NCI-H1092 (cell line): ENCODE data around the gene RAD51D.
A peak's percentile ranks its signal among the peaks of the same experiment; 100 is the strongest.
"Not testable (repeated sequence)": the region's sequence is repeated elsewhere in the genome, so short reads cannot be mapped to it uniquely, and the experiment has no call there.

Experiments used
- DNase-seq: peaks from one replicate; lab custom pipeline; 2025; lab: John Stamatoyannopoulos, UW

The RAD51D gene

GRCh38 chr17:35141681-35142466 is 22.2 kb upstream of the RAD51D start, which contains the start of gene NLE1:
NLE1 (minus strand) TSS chr17:35142303; CDS start chr17:35142275, 28 bp downstream.
- peak; percentile 63 for DNase-seq

- no peak for DNase-seq
Observed at GRCh38 chr17:35138218-35138617, 18.6 kb upstream of the RAD51D start.

- DNase-seq, result no peak
Observed at GRCh38 chr17:35135322-35135721, 15.7 kb upstream of the RAD51D start.

- DNase-seq, result no peak
Observed at GRCh38 chr17:35132816-35133550, 13.3 kb upstream of the RAD51D start.

GRCh38 chr17:35132099-35132498 is 12.4 kb upstream of the RAD51D start:
- no peak for DNase-seq

- no peak for DNase-seq
Observed at GRCh38 chr17:35130392-35130791, 10.7 kb upstream of the RAD51D start.

- no peak for DNase-seq
Observed at GRCh38 chr17:35129973-35130351, 10.3 kb upstream of the RAD51D start.

- no peak for DNase-seq
Observed at GRCh38 chr17:35129154-35129972, 9.7 kb upstream of the RAD51D start.

GRCh38 chr17:35127751-35128514 is 8.3 kb upstream of the RAD51D start:
- DNase-seq, result no peak

GRCh38 chr17:35121315-35121714 is 1.7 kb upstream of the RAD51D start, which contains the start of gene FNDC8:
FNDC8 (plus strand) TSS chr17:35121615; CDS start chr17:35121694, 79 bp downstream.
- DNase-seq, result no peak

- no peak for DNase-seq
Observed at GRCh38 chr17:35117984-35118383, 1.7 kb downstream of the RAD51D start.

- no peak for DNase-seq
Observed at GRCh38 chr17:35116845-35117244, 2.8 kb downstream of the RAD51D start.

GRCh38 chr17:35110791-35111190 is 8.9 kb downstream of the RAD51D start:
- not testable (repeated sequence) for DNase-seq

- no peak for DNase-seq
Observed at GRCh38 chr17:35104844-35105450, 14.7 kb downstream of the RAD51D start.

GRCh38 chr17:35103271-35103670 is 16.4 kb downstream of the RAD51D start:
- DNase-seq, result no peak

GRCh38 chr17:35101725-35102124 is 17.9 kb downstream of the RAD51D start:
- no peak for DNase-seq

- no peak for DNase-seq
Observed at GRCh38 chr17:35101036-35101435, 18.6 kb downstream of the RAD51D start.

GRCh38 chr17:35099908-35100307 is 19.8 kb downstream of the RAD51D start:
- DNase-seq, result no peak

- DNase-seq, result no peak
Observed at GRCh38 chr17:35097776-35098175, 21.9 kb downstream of the RAD51D start.

- DNase-seq, result no peak
Observed at GRCh38 chr17:35095741-35096140, 23.9 kb downstream of the RAD51D start.

- no peak for DNase-seq
Observed at GRCh38 chr17:35094902-35095301, 24.8 kb downstream of the RAD51D start.
